HG03139 (cell line): ENCODE results near the gene ROBO2.

Source experiments
- ATAC-seq: cut with Tn5 transposase; IDR thresholded peaks from one replicate; pipeline ENCODE4 v1.9.1; 2021; ENCODE audit not compliant: unreplicated experiment

ROBO2 gene

GRCh38 chr3:77102951-77103769 is 63.3 kb downstream of the ROBO2 start:
- ATAC-seq: no peak

DNA sequence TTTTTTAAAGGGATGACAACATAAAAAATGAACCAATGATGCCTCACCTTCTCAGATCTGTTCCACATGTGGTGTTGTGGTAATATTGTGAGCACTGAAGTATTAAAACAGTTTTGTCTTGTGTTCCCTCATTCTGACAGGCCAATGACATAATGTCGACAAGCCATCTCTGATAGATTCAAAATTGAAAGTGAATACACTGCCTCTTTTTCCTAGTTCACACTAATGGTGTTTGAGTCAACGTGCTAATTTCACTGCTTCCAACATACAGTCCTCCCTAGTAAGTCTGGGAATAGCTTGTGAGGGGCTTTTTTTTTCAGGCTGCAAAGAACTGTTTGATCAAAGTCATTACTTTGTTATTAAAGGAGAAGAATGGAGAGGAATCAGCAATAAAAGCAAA is 82.8 kb downstream of the ROBO2 start:
- ATAC-seq: no peak

DNA sequence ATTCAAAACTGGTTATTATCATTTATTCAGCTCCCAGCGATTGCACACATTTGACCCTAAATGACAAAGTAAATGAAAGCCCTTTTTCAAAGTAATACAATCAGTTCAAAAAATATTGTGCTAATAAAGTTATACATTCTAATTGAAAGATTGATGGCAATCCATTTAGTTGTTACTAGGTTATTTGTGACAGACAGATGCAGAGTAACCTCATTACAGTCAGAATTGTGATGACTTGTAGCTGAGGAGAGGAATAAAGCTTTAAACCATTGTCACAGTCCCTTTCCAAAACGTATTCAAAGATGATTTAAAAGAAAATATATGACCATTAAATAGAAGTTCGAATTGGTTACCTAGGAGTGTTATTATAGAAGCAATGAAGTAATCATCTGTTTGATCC is 86.1 kb downstream of the ROBO2 start:
- no peak for ATAC-seq

GRCh38 chr3:77134769-77135168 is 94.9 kb downstream of the ROBO2 start:
- ATAC-seq: no peak

GRCh38 chr3:77137559-77137958 is 97.7 kb downstream of the ROBO2 start:
- no peak for ATAC-seq

- ATAC-seq: no peak
Measured at GRCh38 chr3:77139624-77140023, 99.7 kb downstream of the ROBO2 start.

DNA sequence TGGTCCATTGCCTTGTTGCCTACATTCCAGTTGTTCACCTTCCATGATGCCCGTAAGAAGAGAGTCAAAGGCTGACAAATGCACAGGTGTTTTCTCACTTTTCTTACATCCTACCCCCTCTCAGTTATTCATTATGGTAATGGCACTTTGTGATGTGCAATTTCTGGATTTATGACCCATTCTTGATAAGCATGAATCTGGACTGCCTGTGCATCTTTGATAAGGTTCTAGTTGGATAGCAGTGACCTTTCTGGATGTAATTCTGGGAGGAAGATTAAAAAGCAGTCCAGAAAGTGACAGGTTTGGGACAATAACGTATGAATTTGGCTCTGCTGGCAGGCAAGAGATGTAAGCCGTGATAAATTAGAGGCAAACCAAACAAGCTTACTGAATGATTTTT is 101.5 kb downstream of the ROBO2 start:
- no peak for ATAC-seq

- no peak for ATAC-seq
Measured at GRCh38 chr3:77142578-77142977, 102.7 kb downstream of the ROBO2 start.

DNA sequence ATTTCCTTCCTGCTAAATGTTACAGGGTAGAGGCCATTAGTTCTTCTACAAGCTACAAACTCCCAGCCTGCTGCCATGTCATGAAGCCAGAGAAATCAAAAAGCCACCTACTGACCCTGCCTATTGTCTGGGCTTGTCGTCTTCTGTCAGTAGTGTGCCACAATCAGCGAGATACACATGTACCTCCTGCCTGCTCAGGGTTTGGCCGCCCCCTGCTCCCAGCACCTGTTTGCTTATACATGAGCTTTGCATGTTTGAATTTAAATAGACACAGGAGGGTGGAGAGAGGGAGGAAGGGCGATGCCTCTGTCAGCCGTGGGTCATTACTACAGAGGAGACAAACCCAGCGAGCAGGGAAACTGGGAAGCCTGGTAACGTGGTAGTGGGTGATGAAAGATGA is 106.1 kb downstream of the ROBO2 start:
- no peak for ATAC-seq

GRCh38 chr3:77147836-77148578 is 108.1 kb downstream of the ROBO2 start:
- no peak for ATAC-seq

DNA sequence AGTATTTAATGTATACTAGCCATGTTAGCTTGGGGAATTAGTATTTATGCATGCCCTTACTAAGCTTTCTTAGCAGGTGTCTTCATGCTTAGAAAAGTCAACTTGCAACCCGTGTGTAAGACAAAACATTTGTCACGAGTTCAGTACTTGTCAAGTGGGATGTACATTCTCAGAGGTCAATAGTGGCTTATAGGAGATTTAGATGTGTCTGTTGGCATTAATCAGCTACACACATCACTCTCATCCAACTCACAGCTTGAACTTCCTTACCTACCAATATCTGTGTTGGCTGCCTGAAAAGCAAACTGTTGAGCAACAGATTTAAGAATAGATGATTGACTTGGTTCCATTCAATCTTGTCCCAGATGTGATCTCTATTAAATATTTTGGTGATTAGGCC is 109.5 kb downstream of the ROBO2 start:
- no peak for ATAC-seq

DNA sequence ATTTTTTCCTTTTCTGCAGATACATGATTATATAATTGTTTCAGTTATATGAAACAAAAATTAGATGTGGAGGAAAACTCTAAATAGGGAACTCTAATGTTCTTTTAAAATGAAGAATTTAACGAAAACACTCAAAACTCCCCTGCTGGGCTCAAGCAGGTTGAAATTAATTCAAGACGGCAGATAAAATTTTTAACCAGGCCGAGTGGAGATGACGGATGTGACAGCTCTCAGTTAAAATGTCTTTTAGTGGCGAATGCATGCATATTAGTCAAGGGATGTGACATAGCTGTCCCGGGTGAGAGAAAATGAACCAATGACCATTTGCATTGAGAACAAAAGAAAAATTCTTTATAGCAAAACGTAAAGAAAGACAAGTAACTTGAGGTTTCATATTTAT is 110.1 kb downstream of the ROBO2 start:
- ATAC-seq: no peak

DNA sequence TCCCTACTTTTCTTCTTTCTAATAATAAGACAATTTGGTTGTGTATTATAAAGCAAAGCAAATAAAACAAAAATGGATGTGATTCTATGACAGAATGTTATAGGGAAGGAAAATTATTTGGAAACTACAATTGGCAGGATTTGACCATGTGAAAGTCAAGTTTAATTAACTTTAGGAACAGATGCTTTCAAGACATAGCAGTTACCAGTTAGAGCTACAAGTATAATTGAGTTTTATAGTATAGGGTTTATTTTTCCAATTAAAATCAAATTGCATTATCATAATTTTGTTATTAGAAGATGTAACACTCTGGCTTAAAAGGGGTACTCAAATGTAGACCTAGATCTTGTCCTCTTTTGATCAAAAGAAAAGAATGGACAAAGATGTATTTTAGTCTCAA is 110.9 kb downstream of the ROBO2 start:
- no peak for ATAC-seq

DNA sequence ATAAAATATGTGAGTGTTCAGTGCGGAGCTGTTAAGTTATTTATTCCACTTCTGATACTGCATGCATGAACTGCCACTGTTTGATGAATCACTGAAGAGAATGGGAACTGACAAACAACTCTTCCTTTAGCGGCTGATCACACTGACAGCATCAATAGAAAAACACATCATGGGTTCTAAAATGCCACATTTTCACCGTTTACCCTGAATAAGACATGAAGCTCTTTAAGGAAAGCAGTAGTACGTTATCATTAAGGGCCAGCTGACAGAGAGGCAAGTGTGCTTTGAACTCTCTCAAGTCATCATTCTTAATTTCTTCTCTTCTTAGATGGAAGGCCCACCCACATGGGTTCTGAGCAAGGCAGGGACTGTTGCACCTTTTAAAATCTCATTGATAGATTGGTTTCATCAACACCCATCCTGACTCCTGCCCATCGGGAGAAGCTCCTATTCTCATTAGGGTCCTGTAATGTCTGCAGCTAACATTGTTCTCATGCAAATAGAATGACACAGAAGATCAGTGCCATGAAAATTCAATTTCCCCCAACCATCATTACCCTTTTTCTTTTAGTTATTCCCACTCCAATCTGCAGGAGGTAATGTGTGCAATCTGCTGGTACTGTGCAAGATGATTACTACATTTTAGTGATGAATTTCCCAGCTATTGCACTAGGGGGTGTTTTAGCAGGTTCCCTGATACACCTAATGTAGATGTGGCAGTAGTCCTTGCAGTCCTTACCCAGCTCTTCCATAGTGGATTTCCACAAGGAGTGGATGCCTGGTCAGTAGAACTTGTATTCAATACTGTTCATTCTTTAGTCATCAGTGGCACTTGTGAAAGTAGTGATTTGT is 119.1 kb downstream of the ROBO2 start:
- ATAC-seq: no peak

- ATAC-seq: no peak
Measured at GRCh38 chr3:77160931-77161497, 121.1 kb downstream of the ROBO2 start.

DNA sequence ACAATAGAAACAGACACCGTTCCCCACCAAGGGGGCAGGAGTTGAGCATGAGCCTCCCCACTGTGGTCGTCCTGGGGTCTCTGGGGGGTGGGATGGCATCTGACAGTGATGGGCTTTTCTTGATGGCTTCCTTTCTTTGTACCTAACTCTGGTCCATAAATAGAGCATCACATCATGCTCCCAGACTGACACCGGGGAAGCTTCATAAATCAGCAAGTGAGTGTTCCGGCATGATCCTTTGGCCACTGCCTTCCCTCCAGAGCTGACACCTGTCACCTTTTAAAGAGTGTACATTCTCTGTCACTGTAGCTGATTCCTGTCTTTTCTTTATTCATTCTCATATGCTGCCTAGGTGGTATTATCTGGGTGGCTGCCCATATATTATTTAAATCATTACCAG is 129.9 kb downstream of the ROBO2 start:
- no peak for ATAC-seq

GRCh38 chr3:77171026-77171425 is 131.1 kb downstream of the ROBO2 start:
- ATAC-seq: no peak

DNA sequence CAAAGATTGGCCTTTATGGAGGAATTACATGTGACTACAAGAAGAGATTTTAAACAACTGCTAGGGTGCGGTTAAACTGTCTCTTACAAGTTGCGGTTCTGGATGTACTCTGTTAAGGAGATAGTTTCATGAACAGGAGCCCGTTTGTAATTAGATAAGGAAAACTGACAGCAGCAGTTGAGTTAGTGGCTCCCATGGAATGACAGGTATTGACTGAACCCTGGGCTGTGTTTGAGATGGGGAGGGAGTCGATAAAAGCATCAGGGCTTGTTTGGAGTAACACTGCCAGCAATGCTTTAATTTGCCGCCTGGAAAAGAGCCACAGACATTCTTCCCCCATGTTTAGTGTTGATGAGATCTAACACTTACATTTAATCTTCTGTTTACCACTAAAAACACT is 139.9 kb downstream of the ROBO2 start:
- no peak for ATAC-seq

DNA sequence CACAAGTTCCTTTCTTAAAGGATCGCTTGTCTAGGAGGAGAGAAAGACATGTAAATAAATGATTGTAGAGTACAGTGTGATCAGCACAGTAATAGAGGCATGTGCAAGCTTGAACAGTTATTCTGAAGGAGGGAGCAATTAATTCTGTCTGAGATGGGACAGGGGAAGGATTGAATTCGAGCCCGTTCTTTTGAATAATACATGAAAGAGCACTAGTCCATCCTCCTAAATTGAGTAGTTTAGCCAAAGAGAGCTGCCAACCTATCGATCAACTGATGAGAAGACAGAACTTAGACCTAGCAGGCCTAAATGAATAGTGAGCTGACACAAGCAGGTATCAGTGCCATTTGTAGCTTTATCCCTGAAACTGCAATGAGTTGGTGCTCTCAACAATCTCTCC is 142.4 kb downstream of the ROBO2 start:
- ATAC-seq: no peak

DNA sequence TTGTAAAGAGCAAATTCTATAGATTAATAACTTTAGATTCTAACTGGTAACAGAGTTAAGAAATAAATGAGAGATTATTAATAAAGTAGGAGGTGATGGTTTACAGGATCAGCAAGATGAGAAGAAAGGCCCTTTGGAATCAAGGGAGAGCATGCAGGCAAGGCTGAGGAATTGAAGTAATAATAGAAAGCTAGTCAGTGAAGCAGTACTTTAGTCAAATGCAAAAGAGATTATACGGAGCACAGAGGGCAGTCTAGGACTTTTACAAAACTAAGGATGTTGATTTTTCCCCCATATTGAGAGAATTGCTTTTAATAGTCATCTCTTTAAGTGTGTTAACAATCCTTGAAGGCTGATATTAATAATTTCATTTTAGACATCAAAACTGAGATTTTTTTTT is 146.4 kb downstream of the ROBO2 start:
- no peak for ATAC-seq

DNA sequence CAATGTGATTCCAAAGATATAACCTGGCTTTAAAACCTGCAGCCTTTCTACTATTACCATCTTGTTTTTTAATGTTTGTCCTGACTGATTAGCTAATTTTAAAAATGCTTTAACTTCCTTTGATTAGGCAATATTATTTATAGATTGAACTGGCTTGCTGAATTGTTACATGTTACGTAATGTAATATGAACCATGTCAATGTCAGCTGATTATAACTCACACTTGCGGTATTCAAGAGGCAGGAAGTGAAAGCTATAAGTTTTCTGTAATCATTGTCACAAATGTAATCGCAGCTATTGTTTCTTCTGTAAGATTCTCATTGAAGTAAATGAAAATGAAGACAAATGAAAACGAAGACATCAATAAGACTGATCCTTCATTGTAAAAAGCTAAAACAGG is 146.8 kb downstream of the ROBO2 start:
- ATAC-seq: no peak
